Endothelial cell of umbilical vein (primary cell): ENCODE data around the gene FOXK1. TPM values are rescaled to one million over a fixed set of nuclear protein-coding genes. Genes with fewer than 3 reads are reported as not detected.

Experiments
- BruUV-seq: library from RNA; stranded (reverse); fragments of 400-500 nt; replicated peaks from 2 replicates; lab custom pipeline; 2021; lab: Mats Ljungman, UMichigan
- CTCF ChIA-PET: fragments of 300-600, 350-600 bp; sonication (Branson Sonifier 250); formaldehyde crosslinking; loops from one replicate; lab custom pipeline; 2021; ENCODE audit warnings: antibody characterized with exemption, inconsistent platforms; lab: Charles Lee
- POLR2A ChIA-PET: fragments of 300-600, 350-600 bp; sonication (Branson Sonifier 250); formaldehyde crosslinking; loops from one replicate; lab custom pipeline; 2021; ENCODE audit warnings: antibody characterized with exemption, inconsistent platforms; lab: Charles Lee
- DNase-seq: peaks from one replicate; pipeline ENCODE4 v3.0.0-alpha.2; 2011; ENCODE audit warnings: low read depth, low spot score
- FAIRE-seq: peaks from 2 replicates; lab custom pipeline; 2011; peaks lifted over from hg19 to GRCh38; lab: Jason Lieb, UNC
- H2AFZ ChIP-seq: 2 replicates; pipeline ENCODE4 v1.6.0; 2012; ENCODE audit warnings: low read depth, low read length, control low read depth, inconsistent platforms
- H3K27ac ChIP-seq: 2 replicates; pipeline ENCODE4 v1.5.1; 2011; ENCODE audit warnings: low read depth, mild to moderate bottlenecking, control low read depth, low read length, moderate library complexity; ENCODE audit not compliant: insufficient read depth
- H3K27me3 ChIP-seq, 2 experiments: 2 replicates each; pipeline versions ENCODE4 v1.6.0 to v1.6.1; 2011; ENCODE audit warnings: low read length in 2 of 2, mixed read lengths in 1 of 2; ENCODE audit not compliant: control insufficient read depth in 2 of 2, insufficient read depth in 2 of 2
- H3K36me3 ChIP-seq, 2 experiments: 2 replicates in 1 of 2; 3 replicates in 1 of 2; pipeline ENCODE4 v1.5.1; 2011; ENCODE audit warnings: low read length in 2 of 2, mild to moderate bottlenecking in 1 of 2, moderate library complexity in 1 of 2; ENCODE audit not compliant: control insufficient read depth in 2 of 2, insufficient read depth in 2 of 2; ENCODE audit errors: extremely low read depth in 1 of 2
- H3K4me1 ChIP-seq: 3 replicates; pipeline ENCODE4 v1.5.1; 2011; ENCODE audit warnings: mild to moderate bottlenecking, low read length; ENCODE audit not compliant: control insufficient read depth, insufficient read depth; ENCODE audit errors: extremely low read depth
- H3K4me2 ChIP-seq: 2 replicates; pipeline ENCODE4 v1.6.1; 2011; ENCODE audit warnings: low read length, control low read depth, mixed read lengths; ENCODE audit not compliant: insufficient read depth
- H3K4me3 ChIP-seq, 3 experiments: fragments of 200-600 bp in 1 of 3; sonication (generic), shearing (Covaris generic) in 1 of 3; replicated peaks in 1 of 3; 2 replicates each; pipeline ENCODE4 v1.5.1; 2011 to 2016; ENCODE audit warnings: control low read depth in 3 of 3, low read length in 3 of 3, mild to moderate bottlenecking in 2 of 3, inconsistent platforms in 1 of 3, low read depth in 1 of 3, moderate library complexity in 1 of 3; ENCODE audit not compliant: insufficient read depth in 1 of 3
- H3K79me2 ChIP-seq: 2 replicates; pipeline ENCODE4 v1.6.0; 2012; ENCODE audit warnings: low read length, inconsistent platforms; ENCODE audit not compliant: control insufficient read depth, insufficient read depth
- H3K9ac ChIP-seq: replicated peaks from 2 replicates; pipeline ENCODE3; 2011; ENCODE audit warnings: low read length, control low read depth; ENCODE audit not compliant: insufficient read depth; ENCODE audit errors: extremely low read depth
- H3K9me1 ChIP-seq: replicated peaks from 3 replicates; pipeline ENCODE4 v1.6.0; 2011; ENCODE audit warnings: mild to moderate bottlenecking, low read length; ENCODE audit not compliant: control insufficient read depth, insufficient read depth; ENCODE audit errors: extremely low read depth
- H3K9me3 ChIP-seq: replicated peaks from 2 replicates; pipeline ENCODE4 v1.5.1; 2012; ENCODE audit warnings: low read length, inconsistent platforms; ENCODE audit not compliant: control insufficient read depth, insufficient read depth
- H4K20me1 ChIP-seq: replicated peaks from 2 replicates; pipeline ENCODE3; 2011; ENCODE audit warnings: mild to moderate bottlenecking, low read length; ENCODE audit not compliant: control insufficient read depth, insufficient read depth; ENCODE audit errors: extremely low read depth
- CTCF ChIP-seq, 2 donors: IDR thresholded peaks; 1 replicate in 1 of 2; 2 replicates in 1 of 2; pipeline ENCODE4 v1.5.1; 2011; ENCODE audit warnings: low read length in 2 of 2, mild to moderate bottlenecking in 2 of 2, moderate library complexity in 2 of 2, control low read depth in 1 of 2, inconsistent platforms in 1 of 2, low read depth in 1 of 2; ENCODE audit not compliant: insufficient read depth in 1 of 2; ENCODE audit errors: extremely low read depth in 1 of 2
- EZH2 ChIP-seq: IDR thresholded peaks from 2 replicates; pipeline ENCODE4 v1.6.1; 2012; ENCODE audit warnings: borderline replicate concordance, low read depth, mild to moderate bottlenecking, moderate library complexity, low read length, inconsistent platforms; ENCODE audit not compliant: severe bottlenecking
- FOS ChIP-seq: IDR thresholded peaks from 2 replicates; pipeline ENCODE4 v1.6.1; 2011; ENCODE audit warnings: mild to moderate bottlenecking, low read length, moderate library complexity, borderline replicate concordance; ENCODE audit not compliant: insufficient read depth
- GATA2 ChIP-seq: IDR thresholded peaks from 2 replicates; pipeline ENCODE4 v1.7.0; 2011; ENCODE audit warnings: low read depth, mild to moderate bottlenecking, moderate library complexity, mixed read lengths, low read length; ENCODE audit not compliant: insufficient read length, insufficient read depth
- JUN ChIP-seq: IDR thresholded peaks from 2 replicates; pipeline ENCODE4 v1.6.1; 2011; ENCODE audit warnings: borderline replicate concordance, low read depth; ENCODE audit not compliant: insufficient read length, insufficient read depth
- MAX ChIP-seq: IDR thresholded peaks from 2 replicates; pipeline ENCODE4 v1.6.1; 2011; ENCODE audit not compliant: insufficient read depth, insufficient read length
- MYC ChIP-seq: IDR thresholded peaks from one replicate; pipeline ENCODE4 v1.6.1; 2011; ENCODE audit warnings: mild to moderate bottlenecking, low read depth, low read length
- POLR2A ChIP-seq: IDR thresholded peaks from 2 replicates; pipeline ENCODE4 v1.6.1; 2012; ENCODE audit warnings: low read depth, mild to moderate bottlenecking, control low read depth, low read length
- POLR2AphosphoS5 ChIP-seq: IDR thresholded peaks from 2 replicates; pipeline ENCODE4 v1.6.1; 2012; ENCODE audit warnings: low read depth, mild to moderate bottlenecking, control low read depth, low read length, moderate library complexity; ENCODE audit not compliant: insufficient read depth
- dilution Hi-C: fragments of 300-500 bp; cut with MboI; formaldehyde crosslinking; loops from one replicate; pipeline ENCODE4 v1.15.0; 2019; ENCODE audit warnings: low sequenced_read_pairs; ENCODE audit not compliant: extremely low pct_ligation_motif_present
- intact Hi-C: fragments of 100-400 bp; cut with micrococcal nuclease; formaldehyde crosslinking; loops from one replicate; pipeline ENCODE4 v1.10.0; 2022
- polyA plus RNA-seq, 4 experiments: library from polyadenylated mRNA; depleted of rRNA in 3 of 4; stranded (reverse) in 3 of 4; unstranded in 1 of 4; fragments of >200 nt; gene quantifications; 2 replicates each; pipeline versions ENCODE4 v1.2.1 to v1.2.3, GENCODE V29; 2011 to 2012; ENCODE audit warnings: missing spikeins in 1 of 4
- total RNA-seq: library from RNA; stranded (reverse); gene quantifications from 2 replicates; pipeline ENCODE4 v1.2.3, GENCODE V29; 2021

Gene FOXK1
- total and polyA plus RNA-seq, 2 donors (not counting 3 experiments of a cell fraction or from before 2014, with no cell fraction given) = 8.0 to 52.1 TPM

GRCh38 chr7:4693152-4693551 lies 11.1 kb downstream of the FOXK1 start:
- DNase-seq (no peak), FAIRE-seq (no peak)
- no peaks in the 10 kb centered on the region for H3K4me1 ChIP-seq
- no peak overlapping the region for H3K4me3 ChIP-seq
- TF ChIP-seq POLR2AphosphoS5 (no peak), MAX (no peak), POLR2A (no peak), MYC (no peak), FOS (no peak), EZH2 (no peak), JUN (no peak), GATA2 (no peak), CTCF (IDR thresholded peaks at IDR 0.05; ENCODE audit: extremely low read depth in 1 of 2, insufficient read depth in 1 of 2, low read depth in 1 of 2, low read length in 2 of 2) (no peak)
- no TSS peak for BruUV-seq
- no peak overlapping the region for H3K9ac ChIP-seq
- no peak overlapping the region for H3K27ac ChIP-seq
- no peak overlapping the region for H2AFZ ChIP-seq
- peaks cover 0 to 4% of the 10 kb centered on the region in 2 experiments for H3K36me3 ChIP-seq
- H3K4me2 ChIP-seq = no peak overlapping the region
- dilution Hi-C loops (no loop called here), intact Hi-C loops (no loop called here)
- H3K9me3 ChIP-seq = no peaks in the 10 kb centered on the region
- ChIA-PET CTCF (interaction anchor here (2.4 to 3.2 kb wide), 2 partner anchors 7 to 51 kb away, joined by 6 to 8 read pairs; no protein-coding TSS in a partner anchor), POLR2A (no interaction called here)
- H3K9me1 ChIP-seq = no peaks in the 10 kb centered on the region
- no peaks in the 10 kb centered on the region for H4K20me1 ChIP-seq
- H3K27me3 ChIP-seq = no peaks in the 10 kb centered on the region
- H3K79me2 ChIP-seq = peaks cover 92% of the 10 kb centered on the region
